Measurements from ENCODE around the gene NTRK3. TPM values are rescaled to one million over a fixed set of nuclear protein-coding genes. Genes with fewer than 3 reads are reported as not detected.

NTRK3 gene
- polyA plus RNA-seq, 1 donor (not counting 4 experiments of a cell fraction or from before 2014, with no cell fraction given), result not detected

DNA sequence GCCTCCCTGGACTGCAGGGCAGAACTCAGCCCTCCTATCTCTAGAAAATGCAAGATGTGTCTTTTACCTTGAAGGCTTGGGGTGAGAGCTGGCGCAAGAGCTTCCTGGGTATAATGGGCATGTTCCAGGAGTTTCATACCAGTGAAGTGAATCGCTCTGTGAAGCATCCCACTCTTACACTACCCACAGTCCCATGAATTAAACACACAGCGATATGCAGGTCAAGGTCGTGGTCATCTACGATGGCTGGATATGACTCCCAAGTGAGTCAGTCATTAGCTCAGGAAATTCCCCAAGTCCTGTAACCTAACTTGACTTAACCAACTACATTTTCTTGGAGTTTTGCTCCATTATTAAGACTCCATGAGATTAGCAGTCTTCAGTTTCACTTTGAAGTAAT is 439.7 kb downstream of the NTRK3 start:
- Histone ChIP-seq H2AFZ (ENCODE audit: control insufficient read depth, low read length) (no peak overlapping the region), H3K4me3 (ENCODE audit: control insufficient read depth in 2 of 3, extremely low read depth in 1 of 3, insufficient read depth in 2 of 3, low read depth in 1 of 3, low read length in 3 of 3) (no peak overlapping the region), H3K9me1 (ENCODE audit: control insufficient read depth, extremely low read depth, insufficient read depth, low read length) (no peaks in the 10 kb centered on the region), H4K20me1 (ENCODE audit: control insufficient read depth, extremely low read depth, insufficient read depth, low read length) (no peaks in the 10 kb centered on the region), H3K9me3 (ENCODE audit: control insufficient read depth, low read depth, low read length) (no peaks in the 10 kb centered on the region), H3K27ac (ENCODE audit: control insufficient read depth, insufficient read depth, low read length) (no peak overlapping the region), H3K4me1 (ENCODE audit: control insufficient read depth, extremely low read depth, insufficient read depth, low read length) (no peaks in the 10 kb centered on the region), H3K9ac (ENCODE audit: control insufficient read depth, extremely low read depth, insufficient read depth, low read length) (no peak overlapping the region), H3K27me3 (ENCODE audit: control insufficient read depth, extremely low read depth, insufficient read depth, low read length) (no peaks in the 10 kb centered on the region), H3K4me2 (ENCODE audit: control insufficient read depth, extremely low read depth, insufficient read depth, low read depth, low read length) (no peak overlapping the region), H3K36me3 (ENCODE audit: control insufficient read depth in 2 of 2, extremely low read depth in 1 of 2, insufficient read depth in 2 of 2, low read length in 2 of 2) (no peaks in the 10 kb centered on the region), H3K79me2 (ENCODE audit: control insufficient read depth, insufficient read depth, low read length) (no peaks in the 10 kb centered on the region)
- DNase-seq (ENCODE audit: low read depth, low spot score) (peak; percentile 23), FAIRE-seq (no peak)
- dilution Hi-C loops (cut with MboI; ENCODE audit: extremely low pct_ligation_motif_present, low sequenced_read_pairs), result no loop called here
- TF ChIP-seq, protein P1, sequence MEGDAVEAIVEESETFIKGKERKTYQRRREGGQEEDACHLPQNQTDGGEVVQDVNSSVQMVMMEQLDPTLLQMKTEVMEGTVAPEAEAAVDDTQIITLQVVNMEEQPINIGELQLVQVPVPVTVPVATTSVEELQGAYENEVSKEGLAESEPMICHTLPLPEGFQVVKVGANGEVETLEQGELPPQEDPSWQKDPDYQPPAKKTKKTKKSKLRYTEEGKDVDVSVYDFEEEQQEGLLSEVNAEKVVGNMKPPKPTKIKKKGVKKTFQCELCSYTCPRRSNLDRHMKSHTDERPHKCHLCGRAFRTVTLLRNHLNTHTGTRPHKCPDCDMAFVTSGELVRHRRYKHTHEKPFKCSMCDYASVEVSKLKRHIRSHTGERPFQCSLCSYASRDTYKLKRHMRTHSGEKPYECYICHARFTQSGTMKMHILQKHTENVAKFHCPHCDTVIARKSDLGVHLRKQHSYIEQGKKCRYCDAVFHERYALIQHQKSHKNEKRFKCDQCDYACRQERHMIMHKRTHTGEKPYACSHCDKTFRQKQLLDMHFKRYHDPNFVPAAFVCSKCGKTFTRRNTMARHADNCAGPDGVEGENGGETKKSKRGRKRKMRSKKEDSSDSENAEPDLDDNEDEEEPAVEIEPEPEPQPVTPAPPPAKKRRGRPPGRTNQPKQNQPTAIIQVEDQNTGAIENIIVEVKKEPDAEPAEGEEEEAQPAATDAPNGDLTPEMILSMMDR (optimal IDR thresholded peaks at IDR 0.05 in 1 of 3, IDR thresholded peaks at IDR 0.05 in 1 of 3, conservative IDR thresholded peaks at IDR 0.05 in 1 of 3; ENCODE audit: extremely low read depth in 1 of 3, insufficient read depth in 2 of 3, low read length in 3 of 3), result no peak
- no peak for TF ChIP-seq EZH2 (IDR thresholded peaks at IDR 0.05; ENCODE audit: low read length)

DNA sequence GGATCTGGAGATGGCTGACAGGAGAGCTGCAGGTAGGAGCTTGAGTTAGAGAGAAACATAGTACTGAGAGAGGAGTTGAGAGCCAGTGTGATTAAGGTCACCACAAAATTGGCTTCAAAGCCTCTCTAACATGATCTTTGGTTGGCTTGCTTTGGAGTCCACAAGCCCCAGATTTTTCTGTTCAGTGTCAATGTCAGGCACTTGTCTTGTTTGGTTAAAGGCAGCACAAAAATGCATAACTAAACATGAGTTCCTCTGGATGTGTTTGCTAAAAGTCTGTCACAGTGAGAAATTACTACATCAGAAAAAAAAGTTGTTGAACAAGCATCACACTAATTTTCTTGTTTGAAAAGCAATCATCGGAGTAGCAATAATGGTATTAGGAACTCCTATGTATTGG is 440.5 kb downstream of the NTRK3 start:
- dilution Hi-C loops (cut with MboI; ENCODE audit: extremely low pct_ligation_motif_present, low sequenced_read_pairs), result no loop called here
- Histone ChIP-seq H3K27ac (ENCODE audit: control insufficient read depth, insufficient read depth, low read length) (no peak overlapping the region), H3K4me1 (ENCODE audit: control insufficient read depth, extremely low read depth, insufficient read depth, low read length) (no peaks in the 10 kb centered on the region), H3K9ac (ENCODE audit: control insufficient read depth, extremely low read depth, insufficient read depth, low read length) (no peak overlapping the region), H4K20me1 (ENCODE audit: control insufficient read depth, extremely low read depth, insufficient read depth, low read length) (no peaks in the 10 kb centered on the region), H3K27me3 (ENCODE audit: control insufficient read depth, extremely low read depth, insufficient read depth, low read length) (no peaks in the 10 kb centered on the region), H3K4me2 (ENCODE audit: control insufficient read depth, extremely low read depth, insufficient read depth, low read depth, low read length) (no peak overlapping the region), H2AFZ (ENCODE audit: control insufficient read depth, low read length) (no peak overlapping the region), H3K36me3 (ENCODE audit: control insufficient read depth in 2 of 2, extremely low read depth in 1 of 2, insufficient read depth in 2 of 2, low read length in 2 of 2) (no peaks in the 10 kb centered on the region), H3K4me3 (ENCODE audit: control insufficient read depth in 2 of 3, extremely low read depth in 1 of 3, insufficient read depth in 2 of 3, low read depth in 1 of 3, low read length in 3 of 3) (no peak overlapping the region), H3K9me1 (ENCODE audit: control insufficient read depth, extremely low read depth, insufficient read depth, low read length) (no peaks in the 10 kb centered on the region), H3K9me3 (ENCODE audit: control insufficient read depth, low read depth, low read length) (no peaks in the 10 kb centered on the region), H3K79me2 (ENCODE audit: control insufficient read depth, insufficient read depth, low read length) (no peaks in the 10 kb centered on the region)
- FAIRE-seq (no peak), DNase-seq (ENCODE audit: low read depth, low spot score) (no peak)
- TF ChIP-seq, protein P1 (optimal IDR thresholded peaks at IDR 0.05 in 1 of 3, IDR thresholded peaks at IDR 0.05 in 1 of 3, conservative IDR thresholded peaks at IDR 0.05 in 1 of 3; ENCODE audit: extremely low read depth in 1 of 3, insufficient read depth in 2 of 3, low read length in 3 of 3), result no peak
- no peak for TF ChIP-seq EZH2 (IDR thresholded peaks at IDR 0.05; ENCODE audit: low read length)

Small RNA genes lying within 50 kb of the gene (small RNA-seq; reads per million reads assigned to genes)
- gene MED28P6 (ENCODE audit: insufficient read length in 3 of 3, low read depth in 3 of 3, low replicate concordance in 1 of 3), result 0 reads per million in 3 experiments

Other genes starting within 250 kb of the NTRK3 start
- gene MRPL46, start 210.6 kb upstream of the NTRK3 start, polyA plus RNA-seq, result 25.2 to 28.6 TPM (median 26.3 TPM) in 3 replicates
- gene MRPS11, start 211.0 kb upstream of the NTRK3 start, polyA plus RNA-seq, result 60.9 to 74.2 TPM (median 64.3 TPM) in 3 replicates